Pancreas (tissue), 10 donors: ENCODE results near the gene KRT40. TPM values are rescaled to one million over a fixed set of nuclear protein-coding genes. Genes with fewer than 3 reads are reported as not detected.

Experiments
- ATAC-seq, 4 donors: fragments of 200-7000 bp; cut with Tn5 transposase; one replicate each; pipeline versions ENCODE4 v1.8.0 to v1.9.1; 2020; ENCODE audit warnings: mild to moderate bottlenecking in 4 of 4, moderate library complexity in 4 of 4
- DNase-seq, 6 donors: peaks; one replicate each; pipeline ENCODE4 v3.0.0-alpha.2; 2020
- FAIRE-seq: peaks from 2 replicates; lab custom pipeline; 2012; peaks lifted over from hg19 to GRCh38; lab: Jason Lieb, UNC
- H3K27ac ChIP-seq, 4 donors: fragments of 200-600 bp; sonication (generic); 1 replicate in 3 of 4; 2 replicates in 1 of 4; pipeline versions ENCODE4 v1.5.0 to v1.8.0; 2020
- H3K27me3 ChIP-seq, 4 donors: fragments of 200-600 bp; one replicate each; pipeline ENCODE4 v1.8.0; 2021
- H3K36me3 ChIP-seq, 3 donors: fragments of 200-600 bp; sonication (generic) in 1 of 3; one replicate each; pipeline versions ENCODE4 v1.5.0 to v1.8.0; 2020 to 2021
- H3K4me1 ChIP-seq, 3 donors: fragments of 200-600 bp; one replicate each; pipeline ENCODE4 v1.8.0; 2021
- H3K4me3 ChIP-seq, 4 donors: fragments of 200-600 bp; sonication (generic) in 2 of 4; one replicate each; pipeline versions ENCODE4 v1.5.0 to v1.8.0; 2020 to 2021
- H3K9me3 ChIP-seq, 4 donors: fragments of 200-600 bp; one replicate each; pipeline ENCODE4 v1.8.0; 2021
- WGBS, 2 donors: extraction: QIAGEN DNeasy Blood & Tissue Kit; methylation state at CpG; one replicate each; pipeline ENCODE4 v1.1.7; 2013; 5-methylcytosine and 5-hydroxymethylcytosine counted together
- intact Hi-C, 3 donors: fragments of 100-400 bp; cut with DNase I; formaldehyde crosslinking; loops; one replicate each; pipeline versions ENCODE4 v1.11.1 to v1.14.2; 2022
- polyA plus RNA-seq, 2 donors: library from polyadenylated mRNA; stranded (reverse); fragments of 200-250 nt; gene quantifications; one replicate each; pipeline ENCODE4 v1.2.3, GENCODE V29; 2013
- total RNA-seq, 6 donors: library from RNA; stranded (reverse); fragmentation: NEBNext Ultra II Directional in 4 of 6; extraction: Animal tissue kit (Norgen Biotek cat#: 25700) in 4 of 6; gene quantifications; one replicate each; pipeline versions ENCODE4 v1.2.1 to v1.2.4, GENCODE V29; 2021 to 2023
- TF ChIP-seq, protein P1 (sequence below), 4 donors: fragments of 200-600 bp; sonication (generic) in 3 of 4; IDR thresholded peaks; one replicate each; pipeline versions ENCODE4 v1.5.0 to v1.8.0; 2021; ENCODE audit warnings: antibody characterized with exemption in 4 of 4
- donor health status: healthy with polysubstance abuse.
- donor health status: DM: no; HTN: no; CAD: no; lungs with moderate emphysema.
- donor health status: DM: no; HTN: no; CAD: no.
- donor health status: control.
- donor health status: control.
- donor health status: Bipolar disorder and iron deficiency.
- donor health status: DM: yes; HTN: yes; CAD: no.
- donor health status: DM: no; HTN: no; CAD: no.
- donor health status: DM: no; HTN: no; CAD: no.
- donor health status: DM: yes; HTN: yes; CAD: no.

KRT40 gene
- total and polyA plus RNA-seq, 8 donors = 0.09 to 1.0 (median 0.24) TPM; not detected in 3

GRCh38 chr17:40961591-40961990 lies 22.5 kb downstream of the KRT40 start:
- Histone ChIP-seq H3K27ac (peak overlapping the region in 3 of 4 donors; percentile 25 to 46 (median 28)), H3K4me3 (no peak overlapping the region), H3K27me3 (no peaks in the 10 kb centered on the region), H3K36me3 (no peaks in the 10 kb centered on the region), H3K9me3 (no peaks in the 10 kb centered on the region), H3K4me1 (peaks cover 0 to 12% (median 0%) of the 10 kb centered on the region in 3 donors)
- intact Hi-C loops = no loop called here
- peak in 1 of 4 donors; percentile 25 for ATAC-seq
- no peak for FAIRE-seq
- TF ChIP-seq, protein P1, sequence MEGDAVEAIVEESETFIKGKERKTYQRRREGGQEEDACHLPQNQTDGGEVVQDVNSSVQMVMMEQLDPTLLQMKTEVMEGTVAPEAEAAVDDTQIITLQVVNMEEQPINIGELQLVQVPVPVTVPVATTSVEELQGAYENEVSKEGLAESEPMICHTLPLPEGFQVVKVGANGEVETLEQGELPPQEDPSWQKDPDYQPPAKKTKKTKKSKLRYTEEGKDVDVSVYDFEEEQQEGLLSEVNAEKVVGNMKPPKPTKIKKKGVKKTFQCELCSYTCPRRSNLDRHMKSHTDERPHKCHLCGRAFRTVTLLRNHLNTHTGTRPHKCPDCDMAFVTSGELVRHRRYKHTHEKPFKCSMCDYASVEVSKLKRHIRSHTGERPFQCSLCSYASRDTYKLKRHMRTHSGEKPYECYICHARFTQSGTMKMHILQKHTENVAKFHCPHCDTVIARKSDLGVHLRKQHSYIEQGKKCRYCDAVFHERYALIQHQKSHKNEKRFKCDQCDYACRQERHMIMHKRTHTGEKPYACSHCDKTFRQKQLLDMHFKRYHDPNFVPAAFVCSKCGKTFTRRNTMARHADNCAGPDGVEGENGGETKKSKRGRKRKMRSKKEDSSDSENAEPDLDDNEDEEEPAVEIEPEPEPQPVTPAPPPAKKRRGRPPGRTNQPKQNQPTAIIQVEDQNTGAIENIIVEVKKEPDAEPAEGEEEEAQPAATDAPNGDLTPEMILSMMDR (IDR thresholded peaks at IDR 0.05) = no peak
- WGBS, 2 donors = 41 to 54% methylated on average over 1 of the region's 1 CpG
- no peak for DNase-seq

- TF ChIP-seq, protein P1 (IDR thresholded peaks at IDR 0.05) = no peak
- intact Hi-C loops = no loop called here
- no peaks in the 10 kb centered on the region for H3K36me3 ChIP-seq
- H3K27me3 ChIP-seq = no peaks in the 10 kb centered on the region
- DNase-seq = no peak
- peaks cover 0 to 12% (median 0%) of the 10 kb centered on the region in 3 donors for H3K4me1 ChIP-seq
- 48 to 56% methylated on average over 10 of the region's 10 CpGs for WGBS, 2 donors
- no peak for FAIRE-seq
- no peak overlapping the region for H3K4me3 ChIP-seq
- H3K9me3 ChIP-seq = no peaks in the 10 kb centered on the region
- H3K27ac ChIP-seq = peak overlapping the region in 2 of 4 donors; percentile 24 to 51
- ATAC-seq = no peak
Measured at GRCh38 chr17:40960144-40960543, 24.0 kb downstream of the KRT40 start.

- H3K27me3 ChIP-seq = no peaks in the 10 kb centered on the region
- ATAC-seq (peak in 2 of 4 donors; percentile 66 to 69), FAIRE-seq (no peak), DNase-seq (no peak)
- peaks cover 0 to 12% (median 0%) of the 10 kb centered on the region in 3 donors for H3K4me1 ChIP-seq
- H3K36me3 ChIP-seq = no peaks in the 10 kb centered on the region
- no peaks in the 10 kb centered on the region for H3K9me3 ChIP-seq
- H3K4me3 ChIP-seq = no peak overlapping the region
- TF ChIP-seq, protein P1 (IDR thresholded peaks at IDR 0.05) = no peak
- H3K27ac ChIP-seq = peak overlapping the region in 2 of 4 donors; percentile 10 to 24
- intact Hi-C loops = no loop called here
- 61 to 67% methylated on average over 12 of the region's 12 CpGs for WGBS, 2 donors
Measured at GRCh38 chr17:40958086-40958953, 25.8 kb downstream of the KRT40 start.

- intact Hi-C loops = no loop called here
- ATAC-seq = peak; percentile 69 to 87 (median 72)
- peaks cover 0 to 12% (median 0%) of the 10 kb centered on the region in 3 donors for H3K4me1 ChIP-seq
- no peaks in the 10 kb centered on the region for H3K36me3 ChIP-seq
- no peak for FAIRE-seq
- H3K27ac ChIP-seq = peak overlapping the region in 2 of 4 donors; percentile 10 to 52
- no peak overlapping the region for H3K4me3 ChIP-seq
- DNase-seq = no peak
- WGBS, 2 donors = 56 to 57% methylated on average over 8 of the region's 8 CpGs
- TF ChIP-seq, protein P1 (IDR thresholded peaks at IDR 0.05) = no peak
- no peaks in the 10 kb centered on the region for H3K9me3 ChIP-seq
- H3K27me3 ChIP-seq = peaks cover 0 to 3% (median 0%) of the 10 kb centered on the region in 4 donors
Measured at GRCh38 chr17:40956401-40957254, 27.5 kb downstream of the KRT40 start.
